Hepatocyte (in vitro differentiated cells): ENCODE results near the gene GNB1L. TPM values are rescaled to one million over a fixed set of nuclear protein-coding genes. Genes with fewer than 3 reads are reported as not detected.

Experiments used
- DNase-seq: peaks from one replicate; pipeline ENCODE4 v3.0.0-alpha.2; 2016; ENCODE audit warnings: low spot score
- H2AFZ ChIP-seq: fragments of 200-600 bp; sonication (generic); 2 replicates; pipeline ENCODE4 v1.6.0; 2016; ENCODE audit warnings: antibody characterized with exemption, mild to moderate bottlenecking
- H3K27ac ChIP-seq: fragments of 200-600 bp; sonication (generic); 2 replicates; pipeline ENCODE4 v1.5.1; 2016; ENCODE audit warnings: mild to moderate bottlenecking
- H3K27me3 ChIP-seq: fragments of 200-600 bp; sonication (generic); 2 replicates; pipeline ENCODE4 v1.6.1; 2016
- H3K36me3 ChIP-seq: fragments of 200-600 bp; sonication (generic); replicated peaks from 2 replicates; pipeline ENCODE4 v1.5.1; 2016; ENCODE audit warnings: low read depth; ENCODE audit not compliant: insufficient read depth
- H3K4me1 ChIP-seq: fragments of 200-600 bp; sonication (generic); 2 replicates; pipeline ENCODE4 v1.5.1; 2016; ENCODE audit warnings: mild to moderate bottlenecking, moderate library complexity; ENCODE audit not compliant: insufficient read depth
- H3K4me2 ChIP-seq: fragments of 200-600 bp; sonication (generic); 2 replicates; pipeline ENCODE4 v1.6.0; 2016
- H3K4me3 ChIP-seq: fragments of 200-600 bp; sonication (generic); 2 replicates; pipeline ENCODE4 v1.5.1; 2016; ENCODE audit warnings: mild to moderate bottlenecking
- H3K79me2 ChIP-seq: fragments of 200-600 bp; sonication (generic); 2 replicates; pipeline ENCODE4 v1.6.0; 2017; ENCODE audit warnings: mild to moderate bottlenecking
- H3K9me2 ChIP-seq: fragments of 200-600 bp; sonication (generic); replicated peaks from 2 replicates; pipeline ENCODE4 v1.6.0; 2017; ENCODE audit warnings: mild to moderate bottlenecking; ENCODE audit not compliant: insufficient read depth
- H3K9me3 ChIP-seq: fragments of 200-600 bp; sonication (generic); 2 replicates; pipeline ENCODE4 v1.5.1; 2016; ENCODE audit warnings: low read depth, mild to moderate bottlenecking
- H4K20me1 ChIP-seq: fragments of 200-600 bp; sonication (generic); 2 replicates; pipeline ENCODE4 v1.6.0; 2016; ENCODE audit warnings: mild to moderate bottlenecking; ENCODE audit not compliant: insufficient read depth, poor library complexity, severe bottlenecking
- EZH2 ChIP-seq: fragments of 200-600 bp; sonication (generic); IDR thresholded peaks from 2 replicates; pipeline ENCODE4 v1.6.1; 2016; ENCODE audit warnings: antibody characterized with exemption, mild to moderate bottlenecking, borderline replicate concordance
- EZH2phosphoT487 ChIP-seq: fragments of 200-600 bp; sonication (generic); IDR thresholded peaks from one replicate; pipeline ENCODE4 v1.6.1; 2018; ENCODE audit warnings: antibody characterized with exemption, mild to moderate bottlenecking, low read depth, moderate library complexity; ENCODE audit not compliant: unreplicated experiment, severe bottlenecking
- WGBS: methylation state at CpG from one replicate; pipeline ENCODE4 v1.1.6; 2016; ENCODE audit warnings: low lambda C conversion rate; ENCODE audit errors: missing lambda C conversion rate; 5-methylcytosine and 5-hydroxymethylcytosine counted together
- polyA plus RNA-seq: library from polyadenylated mRNA; unstranded; fragments of >200 nt; fragmentation: Nextera tagmentation; extraction: Ambion mirVana; gene quantifications from 2 replicates; pipeline ENCODE4 v1.2.1, GENCODE V29; 2016
- total RNA-seq: library from RNA; depleted of rRNA; stranded (reverse); fragments of >200 nt; gene quantifications from 2 replicates; pipeline ENCODE4 v1.2.3, GENCODE V29; 2014
- TF ChIP-seq, protein P1 (sequence below): fragments of 200-600 bp; sonication (generic); IDR thresholded peaks from 2 replicates; pipeline ENCODE4 v1.5.1; 2016; ENCODE audit warnings: antibody characterized with exemption, mild to moderate bottlenecking; ENCODE audit not compliant: poor library complexity

Gene GNB1L
- total and polyA plus RNA-seq, 2 experiments from 2014 or later: 4.1 to 8.5 TPM

GRCh38 chr22:19761725-19762567, 92.7 kb downstream of the GNB1L start:
- peaks cover 6% of the 10 kb centered on the region for H3K4me1 ChIP-seq
- no peaks in the 10 kb centered on the region for H3K9me2 ChIP-seq
- no peaks in the 10 kb centered on the region for H3K79me2 ChIP-seq
- TF ChIP-seq, protein P1, sequence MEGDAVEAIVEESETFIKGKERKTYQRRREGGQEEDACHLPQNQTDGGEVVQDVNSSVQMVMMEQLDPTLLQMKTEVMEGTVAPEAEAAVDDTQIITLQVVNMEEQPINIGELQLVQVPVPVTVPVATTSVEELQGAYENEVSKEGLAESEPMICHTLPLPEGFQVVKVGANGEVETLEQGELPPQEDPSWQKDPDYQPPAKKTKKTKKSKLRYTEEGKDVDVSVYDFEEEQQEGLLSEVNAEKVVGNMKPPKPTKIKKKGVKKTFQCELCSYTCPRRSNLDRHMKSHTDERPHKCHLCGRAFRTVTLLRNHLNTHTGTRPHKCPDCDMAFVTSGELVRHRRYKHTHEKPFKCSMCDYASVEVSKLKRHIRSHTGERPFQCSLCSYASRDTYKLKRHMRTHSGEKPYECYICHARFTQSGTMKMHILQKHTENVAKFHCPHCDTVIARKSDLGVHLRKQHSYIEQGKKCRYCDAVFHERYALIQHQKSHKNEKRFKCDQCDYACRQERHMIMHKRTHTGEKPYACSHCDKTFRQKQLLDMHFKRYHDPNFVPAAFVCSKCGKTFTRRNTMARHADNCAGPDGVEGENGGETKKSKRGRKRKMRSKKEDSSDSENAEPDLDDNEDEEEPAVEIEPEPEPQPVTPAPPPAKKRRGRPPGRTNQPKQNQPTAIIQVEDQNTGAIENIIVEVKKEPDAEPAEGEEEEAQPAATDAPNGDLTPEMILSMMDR: no peak
- TF ChIP-seq EZH2phosphoT487 (peak; percentile 53), EZH2 (peak; percentile 99)
- peaks cover 6% of the 10 kb centered on the region for H4K20me1 ChIP-seq
- H3K4me2 ChIP-seq: peak overlapping the region; percentile 67
- no peaks in the 10 kb centered on the region for H3K9me3 ChIP-seq
- H2AFZ ChIP-seq: no peak overlapping the region
- no peak overlapping the region for H3K4me3 ChIP-seq
- H3K27ac ChIP-seq: no peak overlapping the region
- no peaks in the 10 kb centered on the region for H3K36me3 ChIP-seq
- 38% methylated on average over 33 of the region's 33 CpGs for WGBS
- H3K27me3 ChIP-seq: peaks cover 91% of the 10 kb centered on the region
- DNase-seq: no peak

DNA sequence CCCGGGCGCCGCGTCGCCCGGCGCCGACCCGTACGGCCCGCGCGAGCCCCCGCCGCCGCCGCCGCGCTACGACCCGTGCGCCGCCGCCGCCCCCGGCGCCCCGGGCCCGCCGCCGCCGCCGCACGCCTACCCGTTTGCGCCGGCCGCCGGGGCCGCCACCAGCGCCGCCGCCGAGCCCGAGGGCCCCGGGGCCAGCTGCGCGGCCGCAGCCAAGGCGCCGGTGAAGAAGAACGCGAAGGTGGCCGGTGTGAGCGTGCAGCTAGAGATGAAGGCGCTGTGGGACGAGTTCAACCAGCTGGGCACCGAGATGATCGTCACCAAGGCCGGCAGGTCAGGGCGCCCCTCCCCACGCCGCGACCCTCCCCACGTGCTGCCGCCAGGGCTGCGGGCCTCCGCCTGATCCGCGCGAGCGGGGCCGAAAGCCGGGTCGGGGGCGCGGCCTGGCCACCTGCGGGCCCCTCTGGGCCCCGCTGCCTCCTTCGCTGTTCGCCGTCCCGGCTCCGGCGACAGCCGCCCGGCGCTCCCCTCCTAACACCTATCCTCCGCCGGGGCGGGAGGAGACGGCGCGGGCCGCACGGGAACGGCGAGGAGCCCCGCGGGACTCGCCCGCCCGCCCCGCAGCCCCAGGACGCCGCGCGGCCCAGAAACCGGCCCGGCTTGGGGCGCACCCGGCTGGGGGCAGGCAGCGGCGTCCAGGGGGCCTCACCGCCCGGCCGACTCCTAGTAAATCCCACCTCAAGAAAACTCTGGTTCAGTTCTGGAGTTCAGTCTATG, 93.5 kb downstream of the GNB1L start:
- Histone ChIP-seq H4K20me1 (peaks cover 6% of the 10 kb centered on the region), H3K27me3 (peaks cover 91% of the 10 kb centered on the region), H3K79me2 (no peaks in the 10 kb centered on the region), H3K9me2 (no peaks in the 10 kb centered on the region), H3K9me3 (no peaks in the 10 kb centered on the region), H3K4me2 (peak overlapping the region; percentile 67), H3K36me3 (no peaks in the 10 kb centered on the region), H3K27ac (no peak overlapping the region), H3K4me3 (no peak overlapping the region), H2AFZ (no peak overlapping the region), H3K4me1 (peaks cover 10% of the 10 kb centered on the region)
- WGBS: 0% methylated on average over 19 of the region's 117 CpGs
- no peak for DNase-seq
- TF ChIP-seq EZH2: no peak
- TF ChIP-seq EZH2phosphoT487: peak; percentile 64

GRCh38 chr22:19760058-19760950, 94.4 kb downstream of the GNB1L start, which contains the start of gene TBX1:
Gene TBX1 (plus strand): TSS chr22:19760778. CDS start chr22:19760844, 66 bp downstream.
- TF ChIP-seq, protein P1: no peak
- peak; percentile 98 for TF ChIP-seq EZH2phosphoT487
- TF ChIP-seq EZH2: peak; percentile 99
- no peak for DNase-seq
- 7% methylated on average over 22 of the region's 79 CpGs for WGBS
- H3K9me3 ChIP-seq: no peaks in the 10 kb centered on the region
- H3K36me3 ChIP-seq: no peaks in the 10 kb centered on the region
- no peaks in the 10 kb centered on the region for H3K9me2 ChIP-seq
- no peak within 1 kb of the TSS for H3K27ac ChIP-seq
- no peak within 1 kb of the TSS for H2AFZ ChIP-seq
- peaks cover 6% of the 10 kb centered on the region for H4K20me1 ChIP-seq
- H3K4me2 ChIP-seq: peak within 1 kb of the TSS; percentile 69
- peaks cover 93% of the 10 kb centered on the region for H3K27me3 ChIP-seq
- H3K79me2 ChIP-seq: no peaks in the 10 kb centered on the region
- peaks cover 10% of the 10 kb centered on the region for H3K4me1 ChIP-seq
- no peak within 1 kb of the TSS for H3K4me3 ChIP-seq
